ENCODE measurements around the gene NPLOC4. TPM values are rescaled to one million over a fixed set of nuclear protein-coding genes. Genes with fewer than 3 reads are reported as not detected.

The NPLOC4 gene
- total and polyA plus RNA-seq, 2 of the 8 experiments (the other 6 are each of a cell fraction or from before 2014, with no cell fraction given) = 70.7 to 92.7 TPM

- no peak for FAIRE-seq
- Histone ChIP-seq H3K4me2 (ENCODE audit: insufficient read depth in 1 of 2, low read depth in 2 of 2, low read length in 2 of 2) (peak overlapping the region; percentile 75 to 85), H3K36me3 (ENCODE audit: control insufficient read depth in 2 of 4, insufficient read depth in 4 of 4, low read length in 3 of 4) (peaks cover 19 to 32% (median 29%) of the 10 kb centered on the region in 4 experiments; a peak in 7 of 8 replicates), H3K23me2 (ENCODE audit: low read depth, low read length) (peaks cover 31% of the 10 kb centered on the region), H2AK5ac (ENCODE audit: low read depth, low read length) (0 out of 2 replicates have a peak overlapping the region, but pooled peaks have one; percentile 15), H2BK5ac (ENCODE audit: low read depth, low read length) (peak overlapping the region; percentile 83), H3K18ac (ENCODE audit: extremely low read depth, low read length) (peak overlapping the region; percentile 95), H2BK12ac (ENCODE audit: low read depth, low read length) (peak overlapping the region; percentile 50; the same call in 1 of the 2 replicates), H3K23ac (ENCODE audit: insufficient read length) (no peak overlapping the region), H3K4ac (replicated peaks; ENCODE audit: insufficient read length, low read depth, low read length) (peak overlapping the region; percentile 8), H3K9ac (replicated peaks in 1 of 4; ENCODE audit: extremely low read depth in 1 of 4, low read depth in 3 of 4, low read length in 3 of 4) (peak overlapping the region; percentile 46 to 77 (median 74); a peak in 6 of 7 replicates), H3K4me1 (replicated peaks in 1 of 4; ENCODE audit: control insufficient read depth in 3 of 4, insufficient read depth in 4 of 4, low read length in 3 of 4) (peaks cover 0 to 30% (median 19%) of the 10 kb centered on the region in 4 experiments; a peak in 6 of 7 replicates), H3K56ac (replicated peaks; ENCODE audit: insufficient read length, low read depth, low read length) (peak overlapping the region; percentile 46), H2BK20ac (ENCODE audit: low read length) (0 out of 2 replicates have a peak overlapping the region, but pooled peaks have one; percentile 61), H4K20me1 (replicated peaks in 1 of 2; ENCODE audit: control insufficient read depth in 1 of 2, insufficient read depth in 2 of 2, low read length in 2 of 2) (peaks cover 23 to 34% of the 10 kb centered on the region in 2 experiments), H4K91ac (replicated peaks; ENCODE audit: insufficient read length, low read length) (peak overlapping the region; percentile 12), H2BK120ac (replicated peaks; ENCODE audit: low read depth, low read length) (peak overlapping the region; percentile 7), H3K79me2 (ENCODE audit: control insufficient read depth in 1 of 2, insufficient read depth in 2 of 2, low read length in 2 of 2) (peaks cover 24 to 45% of the 10 kb centered on the region in 2 experiments), H2BK15ac (ENCODE audit: low read length) (peak overlapping the region; percentile 95; the same call in 1 of the 2 replicates), H3K9me3 (ENCODE audit: insufficient read depth in 2 of 2, low read depth in 1 of 2, low read length in 1 of 2) (no peaks in the 10 kb centered on the region), H3K4me3 (ENCODE audit: extremely low read depth in 1 of 4, insufficient read depth in 2 of 4, low read depth in 3 of 4, low read length in 4 of 4) (peak overlapping the region; percentile 56 to 75 (median 66)), H4K5ac (ENCODE audit: insufficient read length, low read depth, low read length) (peak overlapping the region; percentile 34), H3K79me1 (ENCODE audit: low read depth, low read length) (peaks cover 19% of the 10 kb centered on the region), H4K8ac (ENCODE audit: extremely low read depth, insufficient read depth, low read length) (peak overlapping the region; percentile 96; the same call in 1 of the 2 replicates), H3K27me3 (replicated peaks in 1 of 4; ENCODE audit: control insufficient read depth in 3 of 4, extremely low read depth in 1 of 4, insufficient read depth in 3 of 4, low read length in 3 of 4) (peaks cover 0 to 15% (median 10%) of the 10 kb centered on the region in 4 experiments; a peak in 5 of 7 replicates), H2AFZ (ENCODE audit: low read length) (no peak overlapping the region), H3K27ac (ENCODE audit: low read depth, low read length) (peak overlapping the region; percentile 89; the same call in 1 of the 2 replicates), H3K14ac (ENCODE audit: insufficient read length) (no peak overlapping the region)
- 3% methylated on average over 58 of the region's 64 CpGs; no CpG with 5 or more reads in 1 of the 2 experiments for WGBS, 2 experiments (ENCODE audit: extremely low coverage in 1 of 2, insufficient coverage in 1 of 2, insufficient read length in 1 of 2, insufficient replicate concordance in 2 of 2, low coverage in 1 of 2, low lambda C conversion rate in 2 of 2, missing lambda C conversion rate in 1 of 2)
- POLR2A ChIA-PET (ENCODE audit: partially characterized antibody) = interaction anchor here (0.5 to 35.8 kb wide), 33 partner anchors 2 to 982 kb away, joined by 3 to 1004 read pairs (median 5); partner anchors contain the start of genes ACTG1, ARL16, BAHCC1 and FAAP100
- peak in 1 of 2 experiments; percentile 82 for DNase-seq (ENCODE audit: low read depth in 1 of 2, low spot score in 2 of 2)
- CTCF ChIA-PET (ENCODE audit: partially characterized antibody) = interaction anchor here (0.9 to 3.6 kb wide), 3 partner anchors 9 to 29 kb away, joined by 3 to 12 read pairs (median 3); no protein-coding TSS in a partner anchor
- TF ChIP-seq TAF1 (IDR thresholded peaks at IDR 0.05; ENCODE audit: low read depth, low read length) = peak; percentile 14
- TF ChIP-seq RBBP5 (IDR thresholded peaks at IDR 0.05; ENCODE audit: borderline replicate concordance, low read depth, low read length) = no peak
- no peak for TF ChIP-seq POU5F1 (IDR thresholded peaks at IDR 0.05; ENCODE audit: low read depth, low read length)
- TF ChIP-seq SIN3A (conservative IDR thresholded peaks at IDR 0.05 in 1 of 2, IDR thresholded peaks at IDR 0.05 in 1 of 2; ENCODE audit: low read depth in 1 of 2, low read length in 2 of 2) = 0 out of 4 replicates have a peak, but pooled peaks of 1 of the 2 experiments have one; percentile 12
Observed at GRCh38 chr17:81513753-81514488, 123.0 kb downstream of the NPLOC4 start.

Data from H1 (cell line).